ENCODE measurements around the gene EPB41.

GRCh38 chr1:28910379-28911115 is 3.8 kb upstream of the EPB41 start:
- TF ChIP-seq CTCF (IDR thresholded peaks at IDR 0.05; ENCODE audit: low read depth, low read length) (no peak), POLR2A (IDR thresholded peaks at IDR 0.05; ENCODE audit: extremely low read depth, insufficient read length) (no peak), MAX (IDR thresholded peaks at IDR 0.05; ENCODE audit: low read depth, low read length) (no peak)
